EH (cell line): ENCODE results near the gene ACER1.

Source experiments
- DNase-seq: peaks from one replicate; pipeline ENCODE4 v3.0.0-alpha.2; 2015; ENCODE audit warnings: low read depth

Gene ACER1

GRCh38 chr19:6267552-6268381, 65.6 kb downstream of the ACER1 start:
- no peak for DNase-seq

- DNase-seq: no peak
Observed at GRCh38 chr19:6264803-6265202, 68.6 kb downstream of the ACER1 start.

- DNase-seq: peak; percentile 60
Observed at GRCh38 chr19:6263735-6264444, 69.5 kb downstream of the ACER1 start.

- no peak for DNase-seq
Observed at GRCh38 chr19:6263306-6263705, 70.1 kb downstream of the ACER1 start.

- no peak for DNase-seq
Observed at GRCh38 chr19:6262519-6262918, 70.9 kb downstream of the ACER1 start.

- no peak for DNase-seq
Observed at GRCh38 chr19:6261883-6262282, 71.5 kb downstream of the ACER1 start.

GRCh38 chr19:6260912-6261650, 72.3 kb downstream of the ACER1 start:
- peak; percentile 45 for DNase-seq

GRCh38 chr19:6260376-6260775, 73.0 kb downstream of the ACER1 start:
- no peak for DNase-seq

- peak; percentile 44 for DNase-seq
Observed at GRCh38 chr19:6259312-6259861, 74.0 kb downstream of the ACER1 start.

GRCh38 chr19:6258812-6259311, 74.5 kb downstream of the ACER1 start:
- no peak for DNase-seq
